ENCODE measurements around the gene SEZ6L. TPM values are rescaled to one million over a fixed set of nuclear protein-coding genes. Genes with fewer than 3 reads are reported as not detected.

Gene SEZ6L
- total RNA-seq, 1 donor from 2014 or later: 109 TPM

DNA sequence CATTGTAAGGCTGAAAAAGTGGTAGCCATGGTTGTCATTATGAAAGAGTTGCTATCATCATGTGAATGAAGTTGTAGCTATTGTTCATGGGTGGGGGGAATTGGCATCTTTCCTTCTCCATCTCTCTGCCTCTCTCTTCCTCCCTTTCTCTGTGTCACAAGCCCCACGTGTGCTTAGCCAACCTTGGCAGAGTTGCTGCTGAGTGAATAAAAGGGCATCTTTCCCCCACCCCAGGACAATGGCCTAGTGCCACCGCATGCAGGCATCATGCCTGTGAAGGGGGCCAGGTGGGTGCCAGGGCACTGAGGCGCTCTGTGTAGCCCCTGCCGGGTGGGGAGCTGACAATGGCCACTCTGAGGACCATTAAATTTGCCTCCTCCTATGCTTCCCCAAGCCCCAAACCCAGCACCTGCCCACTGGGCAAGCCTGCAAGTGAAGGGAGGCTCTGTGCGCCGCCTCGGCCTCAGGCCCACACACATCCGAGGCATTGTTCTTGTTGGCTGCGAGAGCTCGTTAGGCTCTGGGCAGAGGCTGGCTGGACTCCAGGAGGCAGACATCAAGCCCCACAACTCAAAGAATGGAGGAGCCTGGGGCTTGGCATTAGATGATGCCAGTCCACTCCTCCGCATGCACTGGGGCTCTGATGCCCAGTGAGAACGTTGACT is 103.9 kb downstream of the SEZ6L start:
- H3K27ac Mint-ChIP-seq (ENCODE audit: unreplicated experiment): no peak overlapping the region
- H3K4me3 Mint-ChIP-seq (ENCODE audit: unreplicated experiment): no peak overlapping the region
- peaks cover 4% of the 10 kb centered on the region for H3K36me3 Mint-ChIP-seq (ENCODE audit: unreplicated experiment)
- TF ChIP-seq CTCF (IDR thresholded peaks at IDR 0.05; ENCODE audit: partially characterized antibody, unreplicated experiment): no peak
- peaks cover 2% of the 10 kb centered on the region for H3K4me1 Mint-ChIP-seq (ENCODE audit: low read depth, unreplicated experiment)
- peaks cover 2% of the 10 kb centered on the region for H3K27me3 Mint-ChIP-seq (ENCODE audit: unreplicated experiment)
- DNase-seq: no peak
- H3K9me3 Mint-ChIP-seq (ENCODE audit: unreplicated experiment): peaks cover 2% of the 10 kb centered on the region

DNA sequence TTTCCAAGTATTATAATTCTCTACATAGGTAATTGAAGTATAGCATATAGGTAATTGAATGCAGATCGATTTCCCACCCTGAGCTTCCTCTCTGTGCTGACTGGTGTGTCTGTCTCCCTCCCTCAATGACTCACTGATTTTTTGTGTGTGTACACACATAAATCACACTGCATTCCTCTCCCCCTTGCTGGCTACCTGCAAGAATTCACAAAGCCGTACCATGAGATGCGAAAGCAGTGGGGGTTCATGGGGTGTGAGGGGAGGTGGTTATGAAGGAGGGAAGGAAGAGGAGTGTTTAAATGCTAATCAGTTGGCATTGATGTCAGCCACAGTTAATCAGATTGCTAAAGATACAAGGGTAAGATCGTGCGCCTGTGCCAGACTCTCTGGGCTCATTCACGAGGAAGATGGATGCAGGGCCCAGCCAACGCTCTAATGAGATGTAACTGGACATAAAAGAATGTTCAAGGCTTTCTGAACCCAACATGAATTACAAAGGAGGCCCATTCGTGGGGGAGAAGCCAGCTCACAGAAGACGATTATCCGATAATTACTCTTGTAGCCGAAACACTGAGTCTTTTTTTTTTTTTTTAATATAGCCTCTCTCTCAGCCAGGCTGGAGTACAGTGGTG is 107.4 kb downstream of the SEZ6L start:
- DNase-seq: no peak
- no peak for TF ChIP-seq CTCF (IDR thresholded peaks at IDR 0.05; ENCODE audit: partially characterized antibody, unreplicated experiment)
- Mint-ChIP-seq H3K36me3 (ENCODE audit: unreplicated experiment) (peaks cover 2% of the 10 kb centered on the region), H3K27me3 (ENCODE audit: unreplicated experiment) (peaks cover 2% of the 10 kb centered on the region), H3K4me1 (ENCODE audit: low read depth, unreplicated experiment) (no peaks in the 10 kb centered on the region), H3K4me3 (ENCODE audit: unreplicated experiment) (no peak overlapping the region), H3K27ac (ENCODE audit: unreplicated experiment) (no peak overlapping the region), H3K9me3 (ENCODE audit: unreplicated experiment) (peaks cover 2% of the 10 kb centered on the region)

DNA sequence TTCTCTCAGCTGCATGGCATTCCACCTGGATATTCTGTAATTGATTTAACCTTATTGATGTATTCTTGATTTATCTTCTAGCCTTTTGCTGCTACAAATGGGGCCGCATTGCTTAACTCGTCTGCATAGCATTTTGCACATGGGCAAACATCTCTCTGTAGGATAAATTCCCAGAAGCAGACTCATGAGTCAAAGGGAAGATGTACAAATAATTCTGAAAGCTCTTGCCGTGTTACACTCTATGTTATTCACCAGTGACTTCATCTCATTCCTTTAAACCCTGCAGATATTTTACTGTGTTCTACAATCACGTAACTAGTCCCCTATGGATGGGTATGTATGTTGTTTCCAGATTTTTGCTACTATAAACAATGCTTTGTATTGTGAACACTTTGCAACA is 112.7 kb downstream of the SEZ6L start:
- no peak for TF ChIP-seq CTCF (IDR thresholded peaks at IDR 0.05; ENCODE audit: partially characterized antibody, unreplicated experiment)
- Mint-ChIP-seq H3K4me1 (ENCODE audit: low read depth, unreplicated experiment) (peaks cover under 1% of the 10 kb centered on the region), H3K4me3 (ENCODE audit: unreplicated experiment) (no peak overlapping the region), H3K36me3 (ENCODE audit: unreplicated experiment) (no peaks in the 10 kb centered on the region), H3K27ac (ENCODE audit: unreplicated experiment) (no peak overlapping the region), H3K27me3 (ENCODE audit: unreplicated experiment) (peaks cover 4% of the 10 kb centered on the region), H3K9me3 (ENCODE audit: unreplicated experiment) (no peaks in the 10 kb centered on the region)
- DNase-seq: no peak

- Mint-ChIP-seq H3K4me1 (ENCODE audit: low read depth, unreplicated experiment) (peaks cover 12% of the 10 kb centered on the region), H3K9me3 (ENCODE audit: unreplicated experiment) (no peaks in the 10 kb centered on the region), H3K27ac (ENCODE audit: unreplicated experiment) (no peak overlapping the region), H3K4me3 (ENCODE audit: unreplicated experiment) (no peak overlapping the region), H3K36me3 (ENCODE audit: unreplicated experiment) (no peaks in the 10 kb centered on the region), H3K27me3 (ENCODE audit: unreplicated experiment) (peaks cover 2% of the 10 kb centered on the region)
- no peak for DNase-seq
- TF ChIP-seq CTCF (IDR thresholded peaks at IDR 0.05; ENCODE audit: partially characterized antibody, unreplicated experiment): no peak
These were observed 114.1 kb downstream of the SEZ6L start for GRCh38 chr22:26283330-26283729.

DNA sequence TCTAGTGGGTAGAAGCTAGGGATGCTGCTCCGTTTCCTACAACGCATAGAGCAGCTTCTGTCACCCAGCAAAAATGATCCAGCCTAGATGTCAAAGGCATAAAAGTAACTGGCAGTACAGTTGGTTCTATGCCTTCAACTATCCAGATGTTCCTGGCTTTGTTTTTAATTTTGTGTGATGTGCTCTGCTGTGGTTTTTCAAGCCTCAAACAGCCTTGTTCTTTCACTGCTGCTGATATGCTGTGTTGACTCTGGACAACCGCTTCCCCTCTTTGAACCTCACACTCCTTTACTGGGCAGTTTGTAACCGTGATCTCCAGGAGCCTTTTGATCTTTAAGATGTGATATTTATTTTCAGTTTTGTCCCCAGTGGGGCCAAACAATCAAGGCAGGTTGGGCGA is 116.4 kb downstream of the SEZ6L start:
- no peak overlapping the region for H3K4me3 Mint-ChIP-seq (ENCODE audit: unreplicated experiment)
- H3K4me1 Mint-ChIP-seq (ENCODE audit: low read depth, unreplicated experiment): peaks cover 17% of the 10 kb centered on the region
- no peaks in the 10 kb centered on the region for H3K36me3 Mint-ChIP-seq (ENCODE audit: unreplicated experiment)
- H3K27ac Mint-ChIP-seq (ENCODE audit: unreplicated experiment): no peak overlapping the region
- no peaks in the 10 kb centered on the region for H3K9me3 Mint-ChIP-seq (ENCODE audit: unreplicated experiment)
- H3K27me3 Mint-ChIP-seq (ENCODE audit: unreplicated experiment): peaks cover 2% of the 10 kb centered on the region
- no peak for DNase-seq
- TF ChIP-seq CTCF (IDR thresholded peaks at IDR 0.05; ENCODE audit: partially characterized antibody, unreplicated experiment): no peak
